Epidermal melanocyte (primary cell): ENCODE results near the gene ACTRT1.

ENCODE experiments used
- DNase-seq: peaks from one replicate; pipeline ENCODE4 v3.0.0; 2011; ENCODE audit warnings: low spot score; ENCODE audit not compliant: insufficient read length

Gene ACTRT1

GRCh38 chrX:128052303-128052702 is at the start of gene ACTRT1:
Gene ACTRT1 (minus strand): TSS chrX:128052403. CDS start chrX:128052206, 197 bp downstream.
- DNase-seq, result no peak

DNA sequence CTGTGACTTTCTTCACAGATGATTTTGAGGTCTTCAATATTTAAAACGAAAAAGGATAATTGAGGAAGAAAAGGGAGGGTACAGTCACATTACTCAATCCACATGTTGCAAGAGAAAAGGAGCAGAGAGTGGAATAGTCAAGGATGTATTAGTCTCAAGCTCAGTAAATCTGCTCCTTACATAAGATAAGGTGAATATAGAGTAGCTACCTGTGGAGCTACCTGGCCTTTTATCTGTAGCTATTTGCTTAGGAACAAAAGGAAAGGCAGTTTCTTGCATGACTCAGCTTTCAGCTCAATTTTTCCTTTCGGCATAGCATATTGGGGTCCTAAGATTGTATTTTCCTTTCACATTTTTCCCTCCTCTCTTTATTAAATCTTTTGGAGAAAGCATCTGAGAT is 26.3 kb upstream of the ACTRT1 start:
- DNase-seq, result no peak

DNA sequence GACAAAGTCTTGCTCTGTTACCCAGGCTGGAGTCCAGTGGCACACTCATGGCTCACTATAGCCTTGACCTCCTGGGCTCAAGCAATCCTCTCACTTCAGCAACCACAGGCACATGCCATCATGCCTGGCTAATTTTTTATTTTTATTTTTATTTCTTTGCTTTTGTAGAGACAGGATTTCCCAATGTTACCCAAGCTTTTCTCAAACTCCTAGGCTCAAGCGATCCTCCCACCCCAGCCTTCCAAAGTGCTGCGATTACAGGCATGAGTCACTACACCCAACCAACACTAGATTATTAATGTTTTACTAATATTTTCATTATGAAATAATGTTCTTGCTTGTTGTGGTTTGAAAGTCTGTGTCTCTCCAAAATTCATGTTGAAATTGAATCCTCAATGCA is 5.2 kb upstream of the ACTRT1 start:
- DNase-seq, result no peak

- DNase-seq, result no peak
Measured at GRCh38 chrX:128051526-128051925, 677 bp downstream of the ACTRT1 start.

- no peak for DNase-seq
Measured at GRCh38 chrX:128035318-128035717, 16.9 kb downstream of the ACTRT1 start.

- DNase-seq, result no peak
Measured at GRCh38 chrX:128021566-128021965, 30.6 kb downstream of the ACTRT1 start.

- DNase-seq, result no peak
Measured at GRCh38 chrX:128020701-128021100, 31.5 kb downstream of the ACTRT1 start.

GRCh38 chrX:128019218-128019617 is 33.0 kb downstream of the ACTRT1 start:
- no peak for DNase-seq

GRCh38 chrX:128012015-128012414 is 40.2 kb downstream of the ACTRT1 start:
- no peak for DNase-seq

DNA sequence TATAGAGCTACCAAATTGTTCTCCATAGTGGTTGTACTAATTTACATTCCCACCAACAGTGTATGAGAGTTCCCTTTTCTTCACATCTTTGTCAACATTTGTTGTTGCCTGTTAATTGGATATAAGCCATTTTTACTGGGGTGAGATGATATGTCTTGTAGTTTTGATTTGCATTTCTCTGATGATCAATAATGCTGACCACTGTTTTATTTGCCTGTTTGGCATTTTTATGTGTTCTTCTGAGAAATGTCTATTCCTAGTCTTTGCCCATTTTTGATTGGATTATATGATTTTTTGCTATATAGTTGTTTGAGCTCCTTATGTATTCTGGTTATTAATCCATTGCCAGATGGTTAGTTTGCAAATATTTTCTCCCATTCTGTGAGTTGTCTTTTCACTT is 44.3 kb downstream of the ACTRT1 start:
- no peak for DNase-seq
